PFSK-1 (cell line): ENCODE results near the gene GINM1.

ENCODE experiments used
- POLR2AphosphoS5 ChIP-seq: IDR thresholded peaks from 2 replicates; pipeline ENCODE4 v1.6.1; 2012; ENCODE audit warnings: low read depth, mild to moderate bottlenecking, control low read depth, low read length, moderate library complexity
- SIN3A ChIP-seq: IDR thresholded peaks from 2 replicates; pipeline ENCODE4 v1.6.1; 2012; ENCODE audit warnings: mild to moderate bottlenecking, low read length, moderate library complexity, borderline replicate concordance; ENCODE audit not compliant: insufficient read depth
- TAF1 ChIP-seq: IDR thresholded peaks from 2 replicates; pipeline ENCODE4 v1.6.1; 2012; ENCODE audit warnings: low read length, control low read depth, borderline replicate concordance; ENCODE audit not compliant: insufficient read depth
- TF ChIP-seq, protein P1 (sequence below), 2 experiments: IDR thresholded peaks; 2 replicates each; pipeline versions ENCODE4 v1.6.1 to v1.8.0; 2011 to 2012; ENCODE audit warnings: low read depth in 2 of 2, low read length in 2 of 2, control low read depth in 1 of 2, inconsistent platforms in 1 of 2, mild to moderate bottlenecking in 1 of 2, moderate library complexity in 1 of 2; ENCODE audit not compliant: insufficient read depth in 1 of 2

GRCh38 chr6:149567945-149568585 is 1.9 kb downstream of the GINM1 start:
- TF ChIP-seq TAF1 (no peak), POLR2AphosphoS5 (no peak), SIN3A (no peak)
- TF ChIP-seq, protein P1, sequence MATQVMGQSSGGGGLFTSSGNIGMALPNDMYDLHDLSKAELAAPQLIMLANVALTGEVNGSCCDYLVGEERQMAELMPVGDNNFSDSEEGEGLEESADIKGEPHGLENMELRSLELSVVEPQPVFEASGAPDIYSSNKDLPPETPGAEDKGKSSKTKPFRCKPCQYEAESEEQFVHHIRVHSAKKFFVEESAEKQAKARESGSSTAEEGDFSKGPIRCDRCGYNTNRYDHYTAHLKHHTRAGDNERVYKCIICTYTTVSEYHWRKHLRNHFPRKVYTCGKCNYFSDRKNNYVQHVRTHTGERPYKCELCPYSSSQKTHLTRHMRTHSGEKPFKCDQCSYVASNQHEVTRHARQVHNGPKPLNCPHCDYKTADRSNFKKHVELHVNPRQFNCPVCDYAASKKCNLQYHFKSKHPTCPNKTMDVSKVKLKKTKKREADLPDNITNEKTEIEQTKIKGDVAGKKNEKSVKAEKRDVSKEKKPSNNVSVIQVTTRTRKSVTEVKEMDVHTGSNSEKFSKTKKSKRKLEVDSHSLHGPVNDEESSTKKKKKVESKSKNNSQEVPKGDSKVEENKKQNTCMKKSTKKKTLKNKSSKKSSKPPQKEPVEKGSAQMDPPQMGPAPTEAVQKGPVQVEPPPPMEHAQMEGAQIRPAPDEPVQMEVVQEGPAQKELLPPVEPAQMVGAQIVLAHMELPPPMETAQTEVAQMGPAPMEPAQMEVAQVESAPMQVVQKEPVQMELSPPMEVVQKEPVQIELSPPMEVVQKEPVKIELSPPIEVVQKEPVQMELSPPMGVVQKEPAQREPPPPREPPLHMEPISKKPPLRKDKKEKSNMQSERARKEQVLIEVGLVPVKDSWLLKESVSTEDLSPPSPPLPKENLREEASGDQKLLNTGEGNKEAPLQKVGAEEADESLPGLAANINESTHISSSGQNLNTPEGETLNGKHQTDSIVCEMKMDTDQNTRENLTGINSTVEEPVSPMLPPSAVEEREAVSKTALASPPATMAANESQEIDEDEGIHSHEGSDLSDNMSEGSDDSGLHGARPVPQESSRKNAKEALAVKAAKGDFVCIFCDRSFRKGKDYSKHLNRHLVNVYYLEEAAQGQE (IDR thresholded peaks at IDR 0.05; ENCODE audit: insufficient read depth in 1 of 2, low read depth in 2 of 2, low read length in 2 of 2), result no peak
